Dermis microvascular lymphatic vessel endothelial cell (primary cell): ENCODE measurements around the gene PRDM4. TPM values are rescaled to one million over a fixed set of nuclear protein-coding genes. Genes with fewer than 3 reads are reported as not detected.

ENCODE experiments used
- DNase-seq, 2 donors: peaks; one replicate each; pipeline versions ENCODE4 v3.0.0 to v3.0.0-alpha.2; 2010; ENCODE audit warnings: low read depth in 2 of 2
- total RNA-seq: library from RNA; depleted of rRNA; stranded (reverse); fragments of >200 nt; gene quantifications from 2 replicates; pipeline ENCODE4 v1.2.1, GENCODE V29; 2014

Gene PRDM4
- total RNA-seq, 1 donor from 2014 or later: 13.4 TPM

GRCh38 chr12:107685360-107686248 lies 75.3 kb downstream of the PRDM4 start, which contains the start of gene PWP1:
Gene PWP1, plus strand, starts transcription at chr12:107685799. Its CDS starts 101 bp downstream, at chr12:107685900.
- DNase-seq: peak; percentile 93 to 97

DNA sequence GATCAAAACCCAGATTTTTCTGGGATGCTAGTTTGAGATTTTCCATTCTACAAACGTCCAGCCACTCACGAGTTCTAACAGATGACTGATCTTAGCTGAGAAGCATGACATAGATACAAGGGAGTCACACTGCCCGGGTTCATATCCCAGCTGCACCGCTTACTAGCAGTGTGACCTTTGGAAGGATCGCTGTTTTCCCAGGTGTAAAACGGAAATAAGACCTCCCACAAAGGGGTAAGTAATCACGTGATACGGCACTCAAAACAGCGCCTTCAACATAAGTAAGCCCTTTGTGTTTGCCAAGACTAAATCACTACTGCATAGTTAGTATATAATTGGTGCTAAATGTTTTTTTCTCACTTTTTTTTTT lies 76.0 kb downstream of the PRDM4 start:
- DNase-seq: peak in 1 of 2 donors; percentile 33

- DNase-seq: no peak
Measured at GRCh38 chr12:107684029-107684795, 76.7 kb downstream of the PRDM4 start.

Other genes with a start within 250 kb of the PRDM4 start
- gene PWP1, start 75.3 kb downstream of the PRDM4 start, total RNA-seq: 54.4 and 56.7 TPM in 2 replicates
- gene ASCL4, start 13.6 kb upstream of the PRDM4 start, total RNA-seq: not detected in 2 replicates